Mucosa of descending colon (tissue), 3 donors: Measurements from ENCODE around the gene GATAD2B. TPM values are rescaled to one million over a fixed set of nuclear protein-coding genes. Genes with fewer than 3 reads are reported as not detected.
"Not testable (repeated sequence)": the region's sequence is repeated elsewhere in the genome, so short reads cannot be mapped to it uniquely, and the experiment has no call there.

Experiments used
- ATAC-seq: fragments of 200-7000 bp; cut with Tn5 transposase; one replicate; pipeline ENCODE4 v1.9.1; 2020; ENCODE audit warnings: mild to moderate bottlenecking, moderate library complexity
- DNase-seq, 3 donors: peaks; one replicate each; pipeline ENCODE4 v3.0.0-alpha.2; 2020
- H3K36me3 ChIP-seq: fragments of 200-600 bp; one replicate; pipeline ENCODE4 v1.8.0; 2021; ENCODE audit warnings: low read depth, mild to moderate bottlenecking
- H3K4me1 ChIP-seq: fragments of 200-600 bp; one replicate; pipeline ENCODE4 v1.8.0; 2021; ENCODE audit warnings: low read depth, mild to moderate bottlenecking
- H3K4me3 ChIP-seq: fragments of 200-600 bp; one replicate; pipeline ENCODE4 v1.8.0; 2021; ENCODE audit warnings: mild to moderate bottlenecking
- H3K9me3 ChIP-seq: fragments of 200-600 bp; one replicate; pipeline ENCODE4 v1.8.0; 2021; ENCODE audit warnings: mild to moderate bottlenecking
- intact Hi-C, 2 donors: fragments of 100-400 bp; cut with DNase I in 1 of 2; cut with micrococcal nuclease in 1 of 2; formaldehyde crosslinking; loops; one replicate each; pipeline versions ENCODE4 v1.11.0 to v1.11.1; 2022; cut with DNase I, micrococcal nuclease
- total RNA-seq, 3 donors: library from RNA; stranded (reverse); fragmentation: NEBNext Ultra II Directional in 2 of 3; extraction: Animal tissue kit (Norgen Biotek cat#: 25700) in 2 of 3; gene quantifications; one replicate each; pipeline versions ENCODE4 v1.2.1 to v1.2.4, GENCODE V29; 2021 to 2023
- TF ChIP-seq, protein P1 (sequence below): fragments of 200-600 bp; IDR thresholded peaks from one replicate; pipeline ENCODE4 v1.8.0; 2022; ENCODE audit warnings: antibody characterized with exemption, mild to moderate bottlenecking
- donor health status: DM: no; HTN: no; CAD: no; lungs with moderate emphysema.
- donor health status: DM: no; HTN: no; CAD: no.
- donor health status: DM: no; HTN: yes; CAD: no.

Gene GATAD2B
- total RNA-seq, 3 donors from 2014 or later, result 34.4 to 64.8 (median 36.3) TPM

DNA sequence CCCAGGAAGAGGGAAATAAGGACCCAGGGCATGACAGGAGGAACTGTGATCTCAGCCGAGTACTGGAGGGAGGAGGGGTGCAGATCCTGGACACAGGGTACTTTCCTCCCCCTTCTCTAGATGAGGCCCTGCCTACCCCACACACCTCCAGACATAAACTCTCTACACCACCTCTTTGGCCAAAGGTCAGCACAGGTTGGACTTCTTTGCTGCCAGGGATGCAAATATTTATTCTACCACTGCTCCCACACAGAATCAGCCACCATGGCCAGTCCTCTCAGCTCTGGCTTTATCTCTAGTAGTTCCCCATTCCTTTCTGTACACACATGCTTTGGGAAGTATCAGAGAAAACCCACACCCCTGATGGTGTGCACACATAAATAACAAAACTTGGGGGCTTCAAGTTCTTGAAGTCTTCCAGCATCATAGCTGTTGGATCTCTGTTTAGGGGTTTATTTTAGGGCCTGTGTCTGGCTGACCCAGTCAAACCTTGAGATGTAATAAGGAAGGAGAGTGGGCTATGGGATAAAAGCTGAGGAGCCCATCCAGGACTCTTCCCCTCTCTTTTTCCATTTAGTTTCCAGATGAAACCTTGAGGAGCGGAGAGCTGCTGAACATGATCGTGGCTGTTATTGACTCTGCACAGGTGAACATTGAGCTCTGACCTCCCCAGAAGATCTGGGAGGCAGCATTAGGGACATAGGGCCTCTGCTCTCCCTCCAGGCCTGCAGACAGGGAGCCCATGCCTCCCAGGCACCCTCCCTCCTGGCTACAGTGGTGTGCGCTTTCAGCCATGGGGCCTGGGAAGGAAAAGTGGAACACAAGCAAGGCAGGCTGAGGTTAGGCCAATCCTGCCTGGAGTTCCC is 154.2 kb downstream of the GATAD2B start:
- H3K36me3 ChIP-seq, result no peaks in the 10 kb centered on the region
- H3K9me3 ChIP-seq, result no peaks in the 10 kb centered on the region
- intact Hi-C loops, result no loop called here
- H3K4me1 ChIP-seq, result peaks cover 19% of the 10 kb centered on the region
- peak; percentile 87 for ATAC-seq
- H3K4me3 ChIP-seq, result no peak overlapping the region
- DNase-seq, result peak in 1 of 3 donors; percentile 63
- TF ChIP-seq, protein P1, sequence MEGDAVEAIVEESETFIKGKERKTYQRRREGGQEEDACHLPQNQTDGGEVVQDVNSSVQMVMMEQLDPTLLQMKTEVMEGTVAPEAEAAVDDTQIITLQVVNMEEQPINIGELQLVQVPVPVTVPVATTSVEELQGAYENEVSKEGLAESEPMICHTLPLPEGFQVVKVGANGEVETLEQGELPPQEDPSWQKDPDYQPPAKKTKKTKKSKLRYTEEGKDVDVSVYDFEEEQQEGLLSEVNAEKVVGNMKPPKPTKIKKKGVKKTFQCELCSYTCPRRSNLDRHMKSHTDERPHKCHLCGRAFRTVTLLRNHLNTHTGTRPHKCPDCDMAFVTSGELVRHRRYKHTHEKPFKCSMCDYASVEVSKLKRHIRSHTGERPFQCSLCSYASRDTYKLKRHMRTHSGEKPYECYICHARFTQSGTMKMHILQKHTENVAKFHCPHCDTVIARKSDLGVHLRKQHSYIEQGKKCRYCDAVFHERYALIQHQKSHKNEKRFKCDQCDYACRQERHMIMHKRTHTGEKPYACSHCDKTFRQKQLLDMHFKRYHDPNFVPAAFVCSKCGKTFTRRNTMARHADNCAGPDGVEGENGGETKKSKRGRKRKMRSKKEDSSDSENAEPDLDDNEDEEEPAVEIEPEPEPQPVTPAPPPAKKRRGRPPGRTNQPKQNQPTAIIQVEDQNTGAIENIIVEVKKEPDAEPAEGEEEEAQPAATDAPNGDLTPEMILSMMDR, result no peak

DNA sequence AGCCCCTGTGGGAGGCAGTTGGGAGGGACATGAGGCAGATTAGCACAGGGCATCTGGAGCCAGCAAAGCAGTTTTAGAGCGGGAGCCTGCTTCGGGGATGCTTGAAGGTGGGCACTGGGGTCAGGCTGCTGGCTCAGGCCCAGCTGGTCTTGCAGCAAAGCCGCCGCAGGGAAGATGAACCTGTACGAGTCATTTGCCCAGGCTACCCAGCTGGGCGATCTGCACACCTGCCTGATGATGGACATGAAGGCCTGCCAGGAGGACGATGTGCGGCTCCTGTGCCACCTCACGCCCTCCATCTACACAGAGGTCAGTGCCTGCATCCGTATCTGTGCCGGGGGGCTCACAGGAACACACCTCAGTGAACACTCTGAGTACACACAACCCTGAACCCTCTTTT is 155.3 kb downstream of the GATAD2B start:
- intact Hi-C loops, result no loop called here
- DNase-seq (no peak), ATAC-seq (no peak)
- Histone ChIP-seq H3K4me1 (peaks cover 19% of the 10 kb centered on the region), H3K4me3 (no peak overlapping the region), H3K9me3 (no peaks in the 10 kb centered on the region), H3K36me3 (no peaks in the 10 kb centered on the region)
- TF ChIP-seq, protein P1, result no peak

DNA sequence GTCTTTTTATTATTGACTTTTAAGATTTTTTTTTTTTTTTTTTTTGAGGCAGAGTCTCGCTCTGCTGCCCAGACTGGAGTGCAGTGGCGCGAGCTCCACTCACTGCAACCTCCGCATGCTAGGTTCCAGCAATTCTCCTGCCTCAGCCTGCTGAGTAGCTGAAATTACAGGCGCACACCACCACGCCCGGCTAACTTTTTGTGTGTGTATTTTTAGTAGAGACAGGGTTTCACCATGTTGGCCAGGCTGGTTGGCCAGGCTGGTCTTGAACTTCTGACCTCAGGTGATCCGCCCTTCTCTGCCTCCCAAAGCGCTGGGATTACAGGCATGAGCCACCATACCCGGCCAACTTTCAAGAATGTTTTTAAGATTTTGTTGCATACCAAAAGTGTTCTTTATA is 156.1 kb downstream of the GATAD2B start:
- H3K4me1 ChIP-seq, result peaks cover 19% of the 10 kb centered on the region
- intact Hi-C loops, H3K36me3 ChIP-seq, H3K4me3 ChIP-seq, H3K9me3 ChIP-seq, ATAC-seq, DNase-seq: not testable (repeated sequence)

DNA sequence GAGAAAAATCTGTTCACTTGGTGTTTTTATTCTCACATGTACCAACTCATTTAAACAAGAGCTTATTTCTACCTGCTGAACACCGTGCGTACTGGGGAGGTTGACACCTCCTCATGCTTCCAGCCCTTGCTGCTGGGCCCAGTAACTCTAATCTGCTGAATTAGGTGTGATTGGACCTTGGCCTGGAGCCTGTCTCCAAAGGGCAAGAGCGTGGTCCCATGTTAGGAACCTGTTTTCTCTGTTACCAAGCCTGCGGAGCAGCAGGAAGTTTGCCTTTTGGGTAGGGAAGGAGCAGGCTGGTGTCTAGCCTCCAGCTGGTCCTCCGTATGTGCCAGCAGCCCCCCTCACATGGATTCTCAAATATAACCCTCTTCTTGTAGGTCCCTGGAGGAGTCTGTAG is 158.5 kb downstream of the GATAD2B start:
- H3K4me3 ChIP-seq, result no peak overlapping the region
- intact Hi-C loops, result no loop called here
- TF ChIP-seq, protein P1, result no peak
- H3K36me3 ChIP-seq, result no peaks in the 10 kb centered on the region
- no peaks in the 10 kb centered on the region for H3K9me3 ChIP-seq
- ATAC-seq (peak; percentile 42), DNase-seq (no peak)
- peaks cover 19% of the 10 kb centered on the region for H3K4me1 ChIP-seq

DNA sequence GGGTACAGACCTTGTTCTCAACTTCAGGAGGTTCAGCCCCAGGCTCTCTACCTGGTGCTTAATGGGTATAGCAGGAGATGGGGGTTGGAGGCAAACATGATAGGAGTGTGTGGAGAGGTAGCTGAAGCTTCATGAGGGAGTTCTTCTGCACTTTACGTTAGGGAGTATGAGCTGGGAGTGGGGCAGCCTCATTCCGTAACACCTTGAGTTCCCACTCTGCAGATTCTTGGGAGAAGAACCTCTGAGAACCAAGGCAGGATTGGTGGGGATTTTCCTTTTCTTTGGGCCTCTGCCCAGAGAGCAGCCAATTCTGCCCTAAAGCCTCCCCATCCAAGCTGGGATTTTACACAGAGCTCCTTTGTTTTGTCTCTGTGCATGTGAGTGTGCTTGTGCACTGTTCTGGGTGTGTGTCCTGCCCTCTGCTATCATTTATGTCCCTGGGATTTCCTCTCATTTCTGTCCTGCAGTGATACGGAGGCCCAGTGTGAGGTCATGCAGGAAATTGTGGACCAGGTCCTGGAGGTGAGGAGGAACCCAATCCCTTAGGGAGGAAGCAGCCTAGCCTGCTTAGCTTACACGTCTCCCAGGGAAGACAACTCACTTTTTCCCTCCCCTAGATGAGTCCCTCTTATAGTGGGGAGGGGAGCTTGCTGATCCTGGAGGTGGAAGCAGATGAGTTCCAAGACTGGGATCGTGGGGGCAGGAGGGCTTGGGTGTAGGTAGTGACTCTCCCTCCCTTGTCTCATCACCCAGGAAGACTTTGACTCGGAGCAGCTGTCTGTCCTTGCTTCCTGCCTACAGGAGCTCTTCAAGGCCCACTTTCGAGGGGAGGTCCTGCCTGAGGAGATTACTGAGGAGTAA is 159.2 kb downstream of the GATAD2B start:
- DNase-seq (no peak), ATAC-seq (peak; percentile 65)
- Histone ChIP-seq H3K9me3 (no peaks in the 10 kb centered on the region), H3K4me1 (peaks cover 13% of the 10 kb centered on the region), H3K4me3 (no peak overlapping the region), H3K36me3 (no peaks in the 10 kb centered on the region)
- intact Hi-C loops, result no loop called here
- TF ChIP-seq, protein P1, result no peak

DNA sequence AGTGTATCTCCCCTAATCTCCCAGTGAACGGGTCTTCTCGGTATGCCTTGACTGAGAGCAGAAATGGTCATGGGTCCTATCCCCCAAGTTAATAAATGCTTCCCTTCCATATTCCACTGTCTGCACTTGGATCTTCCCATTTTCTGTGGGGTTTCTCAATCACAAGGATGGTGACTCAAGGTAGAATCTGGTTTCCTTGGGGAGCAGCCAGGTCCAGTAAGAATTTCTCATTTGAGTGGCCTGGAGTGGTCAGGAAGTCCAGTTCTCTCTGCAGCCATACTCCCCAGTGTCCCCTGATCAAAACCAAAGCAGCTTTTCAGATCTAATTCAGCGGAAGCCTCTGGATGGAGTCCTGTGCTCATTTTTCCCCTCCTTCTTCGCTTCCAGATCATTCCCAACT is 162.3 kb downstream of the GATAD2B start:
- peaks cover 4% of the 10 kb centered on the region for H3K4me1 ChIP-seq
- H3K36me3 ChIP-seq, result no peaks in the 10 kb centered on the region
- intact Hi-C loops, result no loop called here
- DNase-seq (no peak), ATAC-seq (no peak)
- TF ChIP-seq, protein P1, result no peak
- no peaks in the 10 kb centered on the region for H3K9me3 ChIP-seq
- H3K4me3 ChIP-seq, result no peak overlapping the region
